ENCODE measurements around the gene SH2D4B.
"Not testable (repeated sequence)": the region's sequence is repeated elsewhere in the genome, so short reads cannot be mapped to it uniquely, and the experiment has no call there.

SH2D4B gene

DNA sequence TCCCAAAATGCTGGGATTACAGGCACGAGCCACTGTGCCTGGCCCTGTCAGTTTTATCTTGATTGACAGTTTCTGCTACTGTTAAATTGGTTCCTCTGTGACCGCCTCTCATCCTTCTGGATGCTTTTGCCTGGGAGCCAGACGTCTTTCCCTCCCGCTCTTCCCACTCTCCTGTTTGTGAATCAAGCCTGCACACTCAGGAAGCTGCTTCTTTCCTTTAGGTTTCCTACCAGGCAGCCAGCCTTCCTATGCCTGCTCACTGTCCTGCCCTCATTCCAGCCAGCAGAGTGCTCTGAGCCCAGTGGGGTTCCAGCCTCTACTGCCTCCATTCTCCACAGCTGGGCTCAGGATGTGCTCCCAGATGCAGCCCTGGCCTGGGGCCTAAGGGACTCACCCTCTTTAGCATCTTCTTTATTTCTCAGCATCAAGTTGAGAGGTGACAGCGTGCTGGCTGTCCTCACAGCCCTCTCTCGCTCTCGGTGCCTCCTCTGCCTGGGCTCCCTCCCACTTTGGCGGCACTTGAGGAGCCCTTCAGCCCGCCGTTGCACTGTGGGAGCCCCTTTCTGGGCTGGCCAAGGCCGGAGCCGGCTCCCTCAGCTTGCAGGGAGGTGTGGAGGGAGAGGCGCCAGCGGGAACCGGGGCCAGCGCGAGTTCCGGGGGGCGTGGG, 5.1 kb downstream of the SH2D4B start:
- Histone ChIP-seq H3K27me3 (ENCODE audit: insufficient read depth, low read length) (no peaks in the 10 kb centered on the region), H3K9me3 (ENCODE audit: low read length) (no peaks in the 10 kb centered on the region), H3K79me2 (ENCODE audit: insufficient read depth, low read length) (no peaks in the 10 kb centered on the region), H3F3A (ENCODE audit: insufficient read depth, low read length) (no peaks in the 10 kb centered on the region), H3K9me2 (ENCODE audit: low read depth, low read length) (no peaks in the 10 kb centered on the region), H3K36me3 (ENCODE audit: insufficient read depth, low read length) (no peaks in the 10 kb centered on the region), H3K27ac (ENCODE audit: low read depth, low read length, poor library complexity, severe bottlenecking) (no peak overlapping the region), H3K4me3 (ENCODE audit: low read depth, low read length, poor library complexity, severe bottlenecking) (no peak overlapping the region), H3K4me1 (ENCODE audit: insufficient read depth, low read length, severe bottlenecking) (peaks cover 17% of the 10 kb centered on the region), H4K20me1 (ENCODE audit: insufficient read depth, low read length) (no peaks in the 10 kb centered on the region), H2AFZ (ENCODE audit: low read length) (no peak overlapping the region), H3K9ac (ENCODE audit: low read length) (no peak overlapping the region), H3K4me2 (ENCODE audit: low read length) (no peak overlapping the region)
- TF ChIP-seq EZH2 (IDR thresholded peaks at IDR 0.05; ENCODE audit: borderline replicate concordance, low read length), result no peak
- TF ChIP-seq, protein P1, sequence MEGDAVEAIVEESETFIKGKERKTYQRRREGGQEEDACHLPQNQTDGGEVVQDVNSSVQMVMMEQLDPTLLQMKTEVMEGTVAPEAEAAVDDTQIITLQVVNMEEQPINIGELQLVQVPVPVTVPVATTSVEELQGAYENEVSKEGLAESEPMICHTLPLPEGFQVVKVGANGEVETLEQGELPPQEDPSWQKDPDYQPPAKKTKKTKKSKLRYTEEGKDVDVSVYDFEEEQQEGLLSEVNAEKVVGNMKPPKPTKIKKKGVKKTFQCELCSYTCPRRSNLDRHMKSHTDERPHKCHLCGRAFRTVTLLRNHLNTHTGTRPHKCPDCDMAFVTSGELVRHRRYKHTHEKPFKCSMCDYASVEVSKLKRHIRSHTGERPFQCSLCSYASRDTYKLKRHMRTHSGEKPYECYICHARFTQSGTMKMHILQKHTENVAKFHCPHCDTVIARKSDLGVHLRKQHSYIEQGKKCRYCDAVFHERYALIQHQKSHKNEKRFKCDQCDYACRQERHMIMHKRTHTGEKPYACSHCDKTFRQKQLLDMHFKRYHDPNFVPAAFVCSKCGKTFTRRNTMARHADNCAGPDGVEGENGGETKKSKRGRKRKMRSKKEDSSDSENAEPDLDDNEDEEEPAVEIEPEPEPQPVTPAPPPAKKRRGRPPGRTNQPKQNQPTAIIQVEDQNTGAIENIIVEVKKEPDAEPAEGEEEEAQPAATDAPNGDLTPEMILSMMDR (IDR thresholded peaks at IDR 0.05; ENCODE audit: low read length), result no peak

DNA sequence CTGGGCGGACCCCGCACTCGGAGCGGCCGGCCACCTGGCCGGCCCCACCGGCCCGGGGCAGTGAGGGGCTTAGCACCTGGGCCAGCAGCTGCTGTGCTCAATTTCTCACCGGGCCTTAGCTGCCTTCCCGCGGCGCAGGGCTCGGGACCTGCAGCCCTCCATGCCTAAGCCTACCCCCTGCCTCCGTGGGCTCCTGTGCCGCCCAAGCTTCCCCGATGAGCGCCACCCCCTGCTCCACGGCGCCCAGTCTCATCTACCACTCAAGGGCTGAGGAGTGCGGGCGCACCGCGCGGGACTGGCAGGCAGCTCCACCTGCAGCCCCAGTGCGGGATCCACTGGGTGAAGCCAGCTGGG, 5.6 kb downstream of the SH2D4B start:
- not testable (repeated sequence) for H3K4me3 ChIP-seq (ENCODE audit: low read depth, low read length, poor library complexity, severe bottlenecking); H3K36me3 ChIP-seq (ENCODE audit: insufficient read depth, low read length); H4K20me1 ChIP-seq (ENCODE audit: insufficient read depth, low read length); H2AFZ ChIP-seq (ENCODE audit: low read length); H3K27ac ChIP-seq (ENCODE audit: low read depth, low read length, poor library complexity, severe bottlenecking); H3K27me3 ChIP-seq (ENCODE audit: insufficient read depth, low read length); H3F3A ChIP-seq (ENCODE audit: insufficient read depth, low read length); H3K9ac ChIP-seq (ENCODE audit: low read length); H3K4me2 ChIP-seq (ENCODE audit: low read length); H3K79me2 ChIP-seq (ENCODE audit: insufficient read depth, low read length); H3K9me2 ChIP-seq (ENCODE audit: low read depth, low read length); H3K9me3 ChIP-seq (ENCODE audit: low read length)
- peaks cover 17% of the 10 kb centered on the region for H3K4me1 ChIP-seq (ENCODE audit: insufficient read depth, low read length, severe bottlenecking)

DNA sequence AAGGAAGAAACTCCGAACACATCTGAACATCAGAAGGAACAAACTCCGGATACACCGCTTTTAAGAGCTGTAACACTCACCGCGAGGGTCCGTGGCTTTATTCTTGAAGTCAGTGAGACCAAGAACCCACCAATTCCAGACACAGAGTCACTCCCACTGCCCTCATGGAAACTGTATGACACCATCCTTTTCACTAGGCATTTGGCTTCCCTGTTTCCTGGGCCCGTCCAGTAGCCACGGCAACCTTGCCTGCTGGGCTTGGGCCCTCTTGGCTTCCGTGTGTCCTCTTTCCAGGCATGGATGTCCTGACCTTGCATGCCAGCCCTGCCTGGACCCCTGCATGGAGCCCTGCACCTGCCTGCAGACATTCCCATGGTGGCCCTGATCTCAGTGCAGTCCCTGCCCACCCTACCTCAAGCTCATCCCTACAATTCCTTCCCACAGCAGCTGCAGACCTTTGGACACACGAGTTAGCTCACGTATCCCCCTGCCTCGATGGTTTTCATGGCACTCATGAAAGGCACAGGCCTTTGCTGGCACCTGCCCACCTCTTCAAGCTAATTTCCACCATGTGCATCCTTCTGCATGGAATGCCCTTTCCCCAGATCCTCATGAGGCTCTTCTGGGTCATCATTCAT, 6.7 kb downstream of the SH2D4B start:
- no peaks in the 10 kb centered on the region for H3K9me2 ChIP-seq (ENCODE audit: low read depth, low read length)
- H4K20me1 ChIP-seq (ENCODE audit: insufficient read depth, low read length), result no peaks in the 10 kb centered on the region
- H3K4me2 ChIP-seq (ENCODE audit: low read length), result no peak overlapping the region
- no peak overlapping the region for H3K9ac ChIP-seq (ENCODE audit: low read length)
- no peak overlapping the region for H2AFZ ChIP-seq (ENCODE audit: low read length)
- H3K79me2 ChIP-seq (ENCODE audit: insufficient read depth, low read length), result no peaks in the 10 kb centered on the region
- peaks cover 14% of the 10 kb centered on the region for H3K4me1 ChIP-seq (ENCODE audit: insufficient read depth, low read length, severe bottlenecking)
- no peaks in the 10 kb centered on the region for H3K9me3 ChIP-seq (ENCODE audit: low read length)
- no peaks in the 10 kb centered on the region for H3K27me3 ChIP-seq (ENCODE audit: insufficient read depth, low read length)
- no peaks in the 10 kb centered on the region for H3K36me3 ChIP-seq (ENCODE audit: insufficient read depth, low read length)
- TF ChIP-seq, protein P1 (IDR thresholded peaks at IDR 0.05; ENCODE audit: low read length), result no peak
- TF ChIP-seq EZH2 (IDR thresholded peaks at IDR 0.05; ENCODE audit: borderline replicate concordance, low read length), result no peak
- H3K27ac ChIP-seq (ENCODE audit: low read depth, low read length, poor library complexity, severe bottlenecking), result no peak overlapping the region
- H3F3A ChIP-seq (ENCODE audit: insufficient read depth, low read length), result no peaks in the 10 kb centered on the region
- H3K4me3 ChIP-seq (ENCODE audit: low read depth, low read length, poor library complexity, severe bottlenecking), result no peak overlapping the region

All from OCI-LY1 (cell line).